ENCODE measurements around the gene DENND6B.

DNA sequence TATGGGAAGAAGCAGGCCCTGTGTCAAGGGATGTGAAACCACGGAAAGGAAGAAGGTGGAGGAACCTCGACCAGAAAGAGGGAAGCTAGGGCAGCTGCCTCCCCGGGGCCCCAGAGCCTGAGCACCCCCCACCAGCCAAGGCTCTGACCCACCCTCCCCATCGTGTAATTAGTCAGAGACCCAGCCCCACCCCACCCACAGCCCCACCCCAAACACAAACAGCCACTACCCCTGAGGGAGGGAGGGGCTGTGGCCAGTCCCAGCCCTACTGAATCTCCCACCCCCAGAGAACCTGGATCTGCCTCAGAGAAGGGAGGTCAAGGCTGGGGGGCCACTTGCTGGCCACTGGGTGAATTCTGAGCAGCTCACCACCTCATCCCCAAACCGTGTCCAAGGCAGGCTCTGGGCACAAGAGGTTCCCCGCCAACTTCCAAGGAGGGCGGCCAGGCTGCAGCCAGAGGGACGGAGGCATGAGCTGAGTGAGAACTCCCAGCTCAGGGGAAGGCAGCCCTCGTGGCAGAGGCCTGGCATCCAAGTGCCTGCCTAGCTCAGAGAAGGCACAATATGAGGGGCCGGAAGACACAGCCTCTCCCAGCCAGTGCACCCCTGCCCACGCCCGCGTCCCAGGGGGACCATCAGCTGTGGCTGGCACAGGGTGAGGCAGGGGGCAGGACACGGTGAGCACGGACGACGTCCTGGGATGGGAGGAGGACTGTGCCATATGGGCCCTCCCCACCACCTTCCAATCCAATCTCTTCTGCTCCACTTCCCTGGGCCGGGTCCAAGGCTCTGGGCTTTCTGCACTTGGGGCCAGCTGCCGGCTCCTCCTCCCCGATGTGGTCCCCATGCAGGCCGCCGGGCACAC lies 22.1 kb downstream of the DENND6B start:
- TF ChIP-seq, protein P1, sequence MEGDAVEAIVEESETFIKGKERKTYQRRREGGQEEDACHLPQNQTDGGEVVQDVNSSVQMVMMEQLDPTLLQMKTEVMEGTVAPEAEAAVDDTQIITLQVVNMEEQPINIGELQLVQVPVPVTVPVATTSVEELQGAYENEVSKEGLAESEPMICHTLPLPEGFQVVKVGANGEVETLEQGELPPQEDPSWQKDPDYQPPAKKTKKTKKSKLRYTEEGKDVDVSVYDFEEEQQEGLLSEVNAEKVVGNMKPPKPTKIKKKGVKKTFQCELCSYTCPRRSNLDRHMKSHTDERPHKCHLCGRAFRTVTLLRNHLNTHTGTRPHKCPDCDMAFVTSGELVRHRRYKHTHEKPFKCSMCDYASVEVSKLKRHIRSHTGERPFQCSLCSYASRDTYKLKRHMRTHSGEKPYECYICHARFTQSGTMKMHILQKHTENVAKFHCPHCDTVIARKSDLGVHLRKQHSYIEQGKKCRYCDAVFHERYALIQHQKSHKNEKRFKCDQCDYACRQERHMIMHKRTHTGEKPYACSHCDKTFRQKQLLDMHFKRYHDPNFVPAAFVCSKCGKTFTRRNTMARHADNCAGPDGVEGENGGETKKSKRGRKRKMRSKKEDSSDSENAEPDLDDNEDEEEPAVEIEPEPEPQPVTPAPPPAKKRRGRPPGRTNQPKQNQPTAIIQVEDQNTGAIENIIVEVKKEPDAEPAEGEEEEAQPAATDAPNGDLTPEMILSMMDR (IDR thresholded peaks at IDR 0.05) = no peak
- no peak for TF ChIP-seq EZH2 (IDR thresholded peaks at IDR 0.05; ENCODE audit: borderline replicate concordance, insufficient read depth, low read depth, low read length, poor library complexity, severe bottlenecking)
